NCI-H82 treated with DMSO at 0.1 percent for 48 hours (cell line): ENCODE data around the gene GJA4.
"Not testable (repeated sequence)": the region's sequence is repeated elsewhere in the genome, so short reads cannot be mapped to it uniquely, and the experiment has no call there.

Source experiments
- DNase-seq: peaks from one replicate; lab custom pipeline; 2025; ENCODE audit not compliant: unreplicated experiment; lab: John Stamatoyannopoulos, UW

GJA4 gene

DNA sequence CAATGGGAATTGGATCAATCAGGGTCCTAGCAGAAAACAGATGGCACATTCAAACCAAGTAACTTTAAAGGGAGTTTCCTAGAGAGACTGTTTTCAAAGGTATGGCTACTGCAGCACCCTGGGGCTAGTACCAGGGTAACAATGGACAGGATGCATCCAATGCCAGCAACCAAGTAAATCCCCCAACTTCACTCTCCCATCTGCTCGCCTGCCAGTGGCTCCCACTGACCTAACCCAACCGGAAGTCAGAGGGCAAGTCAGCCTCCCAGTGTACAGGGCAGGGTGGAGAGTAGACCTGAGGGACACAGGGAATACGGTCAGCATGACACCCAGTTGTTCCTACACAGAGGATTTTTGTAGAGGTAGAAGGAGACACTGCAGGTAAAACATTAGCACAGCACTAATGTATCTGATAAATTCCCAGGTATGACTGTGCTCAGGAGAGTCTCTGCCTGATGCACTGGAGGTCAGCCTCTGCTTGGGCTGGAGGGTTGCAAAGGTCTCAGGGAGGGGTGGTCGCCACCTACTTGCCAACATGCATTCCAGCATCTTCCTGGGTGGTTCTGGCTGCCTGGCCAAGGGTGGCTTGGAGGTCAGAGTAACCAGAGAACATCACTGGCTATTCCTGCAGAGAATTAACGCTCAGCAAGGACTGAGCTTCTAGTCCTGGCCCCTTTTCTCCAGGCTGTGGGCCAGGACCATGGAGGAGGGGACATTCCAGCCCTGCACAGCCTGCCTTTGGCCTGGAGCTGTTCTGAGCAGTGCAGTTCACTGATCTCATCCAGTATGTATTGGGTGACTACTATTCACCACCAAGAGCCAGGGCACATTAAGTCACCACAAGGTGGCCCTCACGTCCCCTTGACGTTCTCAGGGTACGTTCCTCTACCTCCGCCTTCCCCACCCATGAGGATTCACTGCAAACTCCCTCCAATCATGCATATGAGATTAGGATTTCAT is 5.1 kb upstream of the GJA4 start:
- no peak for DNase-seq

DNA sequence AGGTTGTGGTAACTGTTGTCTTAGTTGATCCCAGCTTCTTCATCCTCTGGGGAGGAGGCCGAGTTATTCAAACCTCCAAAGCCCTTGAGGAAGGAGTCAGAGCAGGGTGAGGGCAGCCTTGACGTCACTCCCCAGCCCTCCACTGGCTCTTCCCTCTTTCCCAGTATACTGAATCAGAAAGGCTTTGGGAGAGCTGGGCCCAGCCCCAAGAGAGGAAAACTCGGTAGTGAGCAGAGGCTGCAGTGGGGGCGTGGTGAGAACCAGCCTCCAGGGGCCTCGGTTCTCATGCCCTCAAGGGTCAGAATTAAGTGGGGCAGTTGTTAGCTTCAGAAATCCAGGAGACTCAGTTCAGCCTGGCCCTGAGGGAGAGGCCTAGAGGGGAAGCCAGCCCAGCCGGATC is 1.8 kb upstream of the GJA4 start:
- DNase-seq, result no peak

DNA sequence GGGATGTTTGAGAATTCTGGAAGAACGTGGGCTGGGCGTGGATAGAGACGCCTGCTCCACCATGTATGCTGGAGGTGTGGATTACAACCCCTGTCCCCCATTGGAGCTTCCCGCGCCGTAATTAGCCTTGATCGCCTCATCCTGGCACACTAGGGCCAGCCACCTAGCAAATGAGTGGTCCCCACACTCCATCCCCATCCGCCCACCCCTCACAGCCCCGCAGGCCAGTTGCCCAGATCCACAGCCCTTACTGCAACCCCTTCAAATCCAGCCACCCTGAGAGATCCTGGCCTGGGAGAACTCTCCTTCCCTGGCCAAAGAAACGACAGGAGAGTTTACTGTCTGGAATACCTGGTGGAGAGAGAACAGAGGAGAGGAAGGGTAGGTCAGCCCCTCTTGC is 375 bp upstream of the GJA4 start:
- DNase-seq, result no peak

DNA sequence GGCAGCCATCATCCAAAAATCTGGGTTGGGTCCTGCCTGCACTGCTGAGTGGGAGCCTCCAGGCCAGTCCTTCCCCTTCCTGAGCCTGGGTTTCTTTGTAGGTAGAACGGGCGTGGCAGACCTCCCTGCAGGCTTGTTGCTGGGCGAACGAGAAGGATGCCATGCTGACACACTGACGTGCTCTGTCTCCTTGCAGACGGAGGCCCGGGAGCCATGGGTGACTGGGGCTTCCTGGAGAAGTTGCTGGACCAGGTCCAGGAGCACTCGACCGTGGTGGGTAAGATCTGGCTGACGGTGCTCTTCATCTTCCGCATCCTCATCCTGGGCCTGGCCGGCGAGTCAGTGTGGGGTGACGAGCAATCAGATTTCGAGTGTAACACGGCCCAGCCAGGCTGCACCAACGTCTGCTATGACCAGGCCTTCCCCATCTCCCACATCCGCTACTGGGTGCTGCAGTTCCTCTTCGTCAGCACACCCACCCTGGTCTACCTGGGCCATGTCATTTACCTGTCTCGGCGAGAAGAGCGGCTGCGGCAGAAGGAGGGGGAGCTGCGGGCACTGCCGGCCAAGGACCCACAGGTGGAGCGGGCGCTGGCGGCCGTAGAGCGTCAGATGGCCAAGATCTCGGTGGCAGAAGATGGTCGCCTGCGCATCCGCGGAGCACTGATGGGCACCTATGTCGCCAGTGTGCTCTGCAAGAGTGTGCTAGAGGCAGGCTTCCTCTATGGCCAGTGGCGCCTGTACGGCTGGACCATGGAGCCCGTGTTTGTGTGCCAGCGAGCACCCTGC is 1.4 kb downstream of the GJA4 start:
- no peak for DNase-seq

DNA sequence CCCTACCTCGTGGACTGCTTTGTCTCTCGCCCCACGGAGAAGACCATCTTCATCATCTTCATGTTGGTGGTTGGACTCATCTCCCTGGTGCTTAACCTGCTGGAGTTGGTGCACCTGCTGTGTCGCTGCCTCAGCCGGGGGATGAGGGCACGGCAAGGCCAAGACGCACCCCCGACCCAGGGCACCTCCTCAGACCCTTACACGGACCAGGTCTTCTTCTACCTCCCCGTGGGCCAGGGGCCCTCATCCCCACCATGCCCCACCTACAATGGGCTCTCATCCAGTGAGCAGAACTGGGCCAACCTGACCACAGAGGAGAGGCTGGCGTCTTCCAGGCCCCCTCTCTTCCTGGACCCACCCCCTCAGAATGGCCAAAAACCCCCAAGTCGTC is 2.0 kb downstream of the GJA4 start:
- DNase-seq, result no peak

DNA sequence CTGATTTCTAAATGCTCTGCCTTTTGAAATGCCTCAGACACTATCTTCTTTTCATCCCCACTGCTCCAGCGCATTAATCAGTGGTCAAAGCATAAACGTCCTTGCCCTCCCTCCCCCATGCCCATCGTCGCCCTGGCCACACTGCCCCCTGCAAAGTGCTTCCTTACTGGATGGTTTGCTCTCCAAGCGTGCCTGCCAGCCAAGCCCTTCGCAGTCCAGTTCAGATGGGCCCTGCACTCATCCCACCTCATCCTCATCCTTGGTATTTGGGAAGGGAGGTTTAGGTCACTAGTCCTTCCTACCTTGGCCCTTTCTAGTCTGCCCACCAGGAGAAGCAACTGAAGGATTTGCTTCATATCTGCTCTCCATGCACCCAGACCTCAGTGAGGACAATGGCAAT is 3.1 kb downstream of the GJA4 start:
- no peak for DNase-seq

DNA sequence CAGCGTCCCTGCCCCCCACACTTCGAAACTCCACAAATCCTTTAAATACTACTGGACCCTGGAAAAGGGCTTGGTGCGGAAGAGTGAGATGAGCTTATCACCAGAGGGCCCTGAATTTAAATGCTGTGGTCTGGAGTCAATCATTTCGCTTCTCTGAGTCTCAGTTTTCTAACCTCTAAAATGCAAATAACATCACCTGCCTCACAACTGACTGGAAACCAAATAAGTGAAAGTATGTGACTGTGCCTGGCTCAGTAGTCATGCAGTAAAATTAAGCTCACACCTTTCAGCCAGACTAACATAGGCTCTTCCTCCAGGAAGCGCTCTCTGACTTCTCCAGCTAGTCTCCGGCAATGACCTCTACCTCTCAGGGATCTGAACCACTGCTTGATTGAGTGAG is 4.2 kb downstream of the GJA4 start:
- DNase-seq, result no peak

DNA sequence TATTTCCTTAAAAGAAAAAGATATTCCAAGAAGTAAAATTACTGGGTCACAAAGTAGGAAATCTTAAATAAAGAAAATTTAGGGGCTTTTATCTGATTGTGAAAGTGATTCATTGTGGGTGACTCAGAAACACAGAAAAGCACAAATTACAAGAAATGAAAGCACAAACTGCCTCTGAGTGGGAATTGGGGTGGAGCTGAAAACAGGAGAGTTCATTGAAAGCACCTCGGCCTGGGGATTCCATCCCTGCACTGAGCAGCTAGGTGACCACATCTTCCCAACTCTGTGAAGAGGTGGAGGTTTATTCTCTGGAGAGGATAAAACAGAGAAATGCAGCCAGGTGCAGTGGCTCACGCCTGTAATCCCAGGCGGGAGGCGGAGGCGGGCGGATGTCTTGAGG is 7.4 kb downstream of the GJA4 start:
- no peak for DNase-seq

DNA sequence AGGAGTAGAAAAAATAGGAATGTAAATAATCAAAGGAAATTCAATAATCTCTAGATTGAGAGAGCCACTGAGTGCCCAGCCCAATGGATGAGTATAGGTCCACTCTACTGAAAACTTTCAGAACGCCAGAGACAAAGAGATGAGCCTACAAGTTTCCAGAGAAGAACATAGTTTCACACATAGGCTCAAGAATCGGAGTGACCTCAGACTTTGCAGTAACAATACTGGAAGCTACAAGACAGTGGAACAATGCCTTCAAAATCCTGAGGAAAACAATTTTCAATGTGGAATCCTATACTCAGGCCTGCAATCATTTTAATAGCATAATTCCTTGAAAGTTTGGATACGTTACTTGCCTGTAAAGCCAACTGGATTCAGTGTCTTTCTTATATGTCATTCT is 11.0 kb downstream of the GJA4 start:
- DNase-seq, result no peak

DNA sequence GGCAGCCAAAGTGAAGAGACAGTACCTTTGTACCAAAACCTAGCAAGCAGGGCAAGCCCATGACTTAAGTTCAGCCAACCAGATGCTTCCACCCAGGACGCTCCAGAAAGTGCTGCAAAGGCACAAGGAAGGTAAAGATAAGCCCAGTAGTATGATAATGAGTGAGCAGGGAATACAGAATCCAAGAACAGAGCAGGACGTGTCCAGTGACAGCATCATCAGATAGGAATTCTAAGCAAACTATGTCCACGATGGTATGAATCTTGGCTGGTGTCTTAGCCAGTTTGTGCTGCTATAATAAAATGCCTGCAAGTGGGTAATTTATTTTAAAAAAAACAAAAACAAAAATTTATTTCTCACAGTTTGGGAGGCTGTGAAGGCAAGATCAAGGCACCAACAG is 13.6 kb downstream of the GJA4 start:
- no peak for DNase-seq

DNA sequence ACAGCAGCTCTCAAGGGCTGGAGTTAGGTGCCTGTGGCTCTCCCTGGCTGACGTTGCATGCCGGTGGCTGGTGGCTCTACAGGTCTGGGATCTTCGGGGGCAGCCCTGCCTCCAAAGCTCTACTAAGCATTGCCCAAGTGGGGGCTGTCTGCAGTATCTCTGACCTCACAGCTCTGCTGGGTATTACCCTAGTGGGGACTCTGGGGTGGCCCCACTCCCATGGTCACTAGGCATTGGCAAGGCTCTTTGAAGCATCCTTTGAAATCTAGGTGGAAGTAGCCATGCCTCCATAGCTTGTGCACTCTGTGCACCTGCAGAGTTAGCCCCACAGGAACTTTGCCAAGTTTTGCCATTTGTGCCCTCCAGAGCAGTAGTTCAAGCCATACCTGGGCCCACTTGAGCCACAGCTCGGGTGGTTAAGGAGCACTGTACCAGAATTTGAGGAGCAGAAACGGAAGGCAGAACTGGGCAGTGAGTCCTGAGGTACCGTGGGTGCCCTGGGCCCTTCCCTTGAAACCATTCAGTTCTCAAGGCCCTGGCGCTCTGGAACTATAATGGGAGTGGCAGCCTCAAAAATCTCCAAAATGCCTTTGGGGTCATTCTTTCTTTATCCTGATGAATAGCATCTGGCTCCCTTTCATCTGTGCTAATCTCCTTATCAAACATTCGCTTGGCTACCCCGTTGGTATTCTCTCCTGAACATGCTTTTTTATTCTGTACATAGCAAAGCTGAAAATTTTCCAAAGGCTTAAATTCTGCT is 15.4 kb downstream of the GJA4 start:
- peak; percentile 50 for DNase-seq

DNA sequence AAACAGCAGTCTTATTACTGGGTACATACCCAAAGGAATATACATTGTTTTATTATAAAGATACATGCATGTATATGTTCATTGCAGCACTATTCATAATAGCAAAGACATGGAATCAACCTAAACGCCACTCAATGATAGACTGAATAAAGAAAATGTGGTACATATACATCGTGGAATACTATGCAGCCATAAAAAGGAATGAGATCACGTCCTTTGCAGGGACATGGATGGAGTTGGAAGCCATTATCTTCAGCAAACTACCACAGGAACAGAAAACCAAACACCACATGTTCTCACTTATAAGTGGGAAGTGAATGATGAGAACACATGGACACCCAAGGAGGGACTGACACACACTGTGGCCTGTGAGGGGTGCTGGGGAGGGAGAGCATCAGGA is 18.0 kb downstream of the GJA4 start:
- DNase-seq, result not testable (repeated sequence)

DNA sequence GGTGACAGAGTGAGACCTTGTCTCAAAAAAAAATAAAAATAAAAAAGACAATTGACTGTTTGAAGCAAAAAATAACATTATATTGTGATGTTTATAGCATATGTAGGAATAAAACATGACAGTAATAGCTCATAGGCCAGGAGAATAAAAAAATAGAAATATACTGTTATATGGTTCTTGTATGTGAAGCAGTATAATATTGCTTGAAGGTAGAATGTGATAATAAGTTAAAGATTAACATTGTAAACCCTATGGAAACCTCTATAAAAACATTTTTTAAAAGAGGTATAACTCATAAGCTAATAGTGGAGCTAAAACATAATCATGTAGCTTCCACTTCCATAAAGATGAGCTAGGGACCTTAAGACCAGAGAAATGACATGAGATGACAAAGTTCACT is 23.5 kb downstream of the GJA4 start:
- no peak for DNase-seq

DNA sequence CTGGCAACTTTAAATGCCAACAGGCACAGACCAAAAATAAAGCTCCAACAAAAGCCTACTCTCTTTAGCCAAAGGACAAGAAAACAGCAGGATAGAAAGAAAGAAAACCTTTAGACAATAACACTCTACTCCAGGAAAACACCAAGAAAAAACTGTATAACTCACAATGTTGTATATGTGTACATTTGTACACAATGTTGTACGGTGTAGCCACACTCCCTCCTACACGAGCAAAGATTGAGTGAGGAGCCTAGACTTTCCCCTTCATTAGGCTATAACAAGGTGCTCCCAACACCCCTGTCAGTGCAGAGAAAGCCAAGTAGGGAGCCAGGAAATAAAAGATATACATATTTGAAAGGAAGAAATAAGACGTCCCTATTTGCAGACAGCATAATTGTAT is 24.0 kb downstream of the GJA4 start:
- DNase-seq, result no peak

DNA sequence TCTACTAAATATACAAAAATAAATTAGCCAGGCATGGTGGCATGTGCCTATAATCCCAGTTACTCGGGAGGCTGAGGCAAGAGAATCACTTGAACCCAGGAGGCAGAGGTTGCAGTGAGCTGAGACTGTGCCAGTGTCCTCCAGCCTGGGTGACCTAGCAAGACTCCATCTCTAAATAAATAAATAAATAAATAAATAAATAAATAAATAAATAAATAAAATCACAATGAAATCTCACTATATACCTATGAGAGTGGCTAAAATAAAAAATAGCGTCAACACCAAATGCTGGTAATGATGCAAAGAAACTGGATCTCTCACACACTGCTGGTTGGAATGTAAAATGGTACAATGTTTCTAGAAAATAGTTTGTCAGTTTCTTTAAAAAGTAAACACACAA is 26.1 kb downstream of the GJA4 start:
- not testable (repeated sequence) for DNase-seq

DNA sequence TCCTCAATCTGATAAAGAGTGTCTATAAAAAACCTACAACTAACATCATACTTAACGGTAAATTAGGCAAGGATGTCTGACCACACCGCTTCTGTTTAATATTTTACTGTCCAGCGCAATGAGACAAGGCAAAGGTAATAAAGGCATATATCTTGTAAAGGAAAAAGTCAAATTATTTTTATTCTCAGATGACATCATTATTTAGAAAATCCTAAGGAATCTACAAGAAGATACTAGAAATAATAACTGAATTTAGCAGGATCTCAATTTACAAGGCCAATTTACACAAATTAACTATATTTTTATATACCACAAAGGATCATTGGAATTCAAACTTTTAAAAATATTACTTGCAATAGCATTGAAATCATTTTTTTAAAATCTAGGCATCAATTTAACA is 29.4 kb downstream of the GJA4 start:
- DNase-seq, result no peak

DNA sequence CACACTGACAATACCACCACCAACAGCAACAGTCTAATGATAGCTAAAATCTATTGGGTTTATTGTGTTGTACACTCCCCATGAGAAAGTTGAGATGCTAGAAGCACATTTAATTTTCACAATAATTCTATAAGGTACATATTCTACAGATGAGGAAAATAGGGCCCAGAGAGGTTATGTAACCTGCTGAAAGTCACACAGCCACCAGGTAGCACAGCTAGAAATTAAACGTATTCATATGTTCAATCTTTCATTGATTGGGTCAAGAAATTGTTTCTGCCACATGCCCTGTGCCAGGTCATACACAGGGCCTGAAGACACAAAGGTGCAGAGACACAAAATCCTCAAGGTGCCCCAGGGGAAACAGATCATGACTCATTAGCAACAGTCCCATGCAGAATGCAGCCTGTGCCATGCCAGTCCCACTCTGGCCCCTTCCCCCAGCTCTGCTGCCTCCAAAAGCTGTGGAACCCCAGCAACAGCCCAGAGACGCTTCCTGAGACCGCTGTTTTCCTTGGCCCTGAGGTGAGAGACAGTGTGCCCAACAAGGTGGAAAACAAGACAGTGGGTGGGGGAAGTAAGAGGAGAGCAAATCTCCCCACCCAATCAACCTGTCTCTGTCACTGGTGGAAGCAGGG is 32.1 kb downstream of the GJA4 start:
- DNase-seq, result no peak

DNA sequence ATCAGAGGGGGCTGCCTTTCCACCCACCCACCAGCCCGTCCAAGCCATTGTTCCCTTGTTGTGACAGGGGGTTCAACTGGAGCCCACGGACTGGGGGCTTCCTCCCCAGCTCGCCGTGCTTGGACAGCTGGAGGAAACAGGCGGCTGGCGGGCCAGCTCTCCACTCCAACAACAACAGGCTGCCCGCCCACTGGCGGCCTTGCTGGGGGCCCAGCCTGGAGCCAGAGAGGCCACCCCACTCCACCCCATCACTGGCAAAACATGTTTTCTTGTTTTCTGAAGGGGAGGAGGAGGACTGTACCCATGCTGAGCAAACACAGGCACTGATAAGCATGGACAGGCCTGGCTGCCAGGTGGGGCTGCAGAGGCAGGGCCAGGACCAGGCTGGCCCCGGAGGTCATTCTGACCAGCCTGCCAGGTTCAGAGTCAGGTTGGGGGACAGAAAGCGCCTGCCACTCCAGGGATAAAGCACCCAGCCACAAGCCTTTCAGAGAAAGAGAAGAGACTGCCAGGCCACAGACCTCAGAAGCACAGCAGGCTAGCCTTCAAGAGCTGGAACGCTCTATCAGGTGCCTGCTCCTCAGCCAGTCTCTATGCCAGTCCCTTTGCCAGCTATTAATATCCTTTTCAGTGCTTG is 32.8 kb downstream of the GJA4 start:
- no peak for DNase-seq

DNA sequence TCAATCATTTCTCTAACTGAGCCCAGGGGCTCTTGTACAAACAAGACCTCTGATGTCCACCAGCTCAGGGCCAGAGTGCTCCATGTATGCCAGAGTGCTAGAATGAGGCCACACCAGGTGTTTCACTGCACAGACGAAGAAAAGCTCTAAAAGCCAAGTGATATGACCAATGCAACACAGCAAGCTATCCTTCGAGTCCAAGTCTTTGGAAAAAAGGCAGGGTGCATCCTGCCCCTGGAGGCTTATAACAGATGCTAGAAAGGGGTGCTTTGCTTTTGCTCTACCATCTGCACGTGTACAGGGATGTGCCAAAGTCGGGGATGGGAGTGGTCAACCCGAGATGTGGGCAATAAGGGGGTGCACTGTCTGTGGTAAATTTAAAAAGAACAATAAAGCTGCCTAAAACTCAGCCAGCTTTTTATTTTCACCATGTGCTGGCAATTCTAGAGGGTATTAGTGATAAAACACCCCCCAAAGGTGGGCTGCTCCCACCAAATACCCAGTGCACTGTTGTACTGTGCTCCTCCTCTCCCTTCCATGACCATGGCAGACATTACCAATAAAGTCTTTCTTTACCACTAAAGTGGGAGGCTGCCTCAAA is 34.6 kb downstream of the GJA4 start:
- no peak for DNase-seq

DNA sequence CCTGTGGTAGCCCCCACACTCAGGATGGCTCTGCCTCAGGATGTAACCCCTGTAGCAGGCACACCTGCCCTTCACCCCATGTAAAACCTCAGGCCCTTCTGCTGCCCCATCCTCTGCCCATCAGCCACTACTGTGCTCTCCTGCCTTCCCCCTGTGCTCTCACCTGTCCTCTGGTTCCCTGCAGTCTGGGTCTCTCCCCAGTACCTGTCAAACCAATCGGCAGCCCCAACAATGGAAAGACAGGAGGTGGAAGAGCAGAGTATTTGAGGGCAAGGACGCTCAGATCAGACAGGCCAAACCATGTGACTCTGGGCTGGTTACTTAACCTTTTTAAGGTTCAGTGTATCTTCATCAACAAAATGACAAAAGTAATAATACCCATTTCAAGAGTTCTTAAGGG is 35.8 kb downstream of the GJA4 start:
- no peak for DNase-seq
